Measurements from ENCODE around the gene LMF1. TPM values are rescaled to one million over a fixed set of nuclear protein-coding genes. Genes with fewer than 3 reads are reported as not detected.

Gene LMF1
- total and polyA plus RNA-seq, 2 experiments from 2014 or later: 18.8 to 41.6 TPM

DNA sequence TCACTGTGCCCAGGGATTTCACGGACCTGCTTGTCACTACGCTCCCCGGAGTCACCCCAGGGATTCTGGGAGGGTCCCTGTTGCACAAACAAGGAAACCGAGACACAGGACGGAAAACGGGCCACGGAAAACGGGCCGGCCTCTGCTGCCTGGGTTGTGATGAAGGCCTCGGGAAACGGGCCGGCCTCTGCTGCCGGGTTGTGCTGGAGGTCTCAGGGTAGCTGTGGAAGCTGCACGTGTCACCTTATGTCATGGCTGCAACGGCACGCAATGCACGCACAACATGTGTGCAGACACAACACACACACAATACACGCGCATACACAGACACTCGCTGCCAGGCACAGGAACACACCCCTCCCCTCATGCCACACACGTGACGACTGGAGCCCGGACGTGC is 143.3 kb downstream of the LMF1 start:
- Histone ChIP-seq H3K27ac (no peak overlapping the region), H3K4me1 (ENCODE audit: low read depth) (no peaks in the 10 kb centered on the region), H3K4me3 (no peak overlapping the region), H3K36me3 (no peaks in the 10 kb centered on the region), H3K27me3 (no peaks in the 10 kb centered on the region), H3K9me3 (ENCODE audit: low read depth) (no peaks in the 10 kb centered on the region)
- no peak for DNase-seq (ENCODE audit: low read depth in 1 of 2, low spot score in 1 of 2)
- TF ChIP-seq, protein P1, sequence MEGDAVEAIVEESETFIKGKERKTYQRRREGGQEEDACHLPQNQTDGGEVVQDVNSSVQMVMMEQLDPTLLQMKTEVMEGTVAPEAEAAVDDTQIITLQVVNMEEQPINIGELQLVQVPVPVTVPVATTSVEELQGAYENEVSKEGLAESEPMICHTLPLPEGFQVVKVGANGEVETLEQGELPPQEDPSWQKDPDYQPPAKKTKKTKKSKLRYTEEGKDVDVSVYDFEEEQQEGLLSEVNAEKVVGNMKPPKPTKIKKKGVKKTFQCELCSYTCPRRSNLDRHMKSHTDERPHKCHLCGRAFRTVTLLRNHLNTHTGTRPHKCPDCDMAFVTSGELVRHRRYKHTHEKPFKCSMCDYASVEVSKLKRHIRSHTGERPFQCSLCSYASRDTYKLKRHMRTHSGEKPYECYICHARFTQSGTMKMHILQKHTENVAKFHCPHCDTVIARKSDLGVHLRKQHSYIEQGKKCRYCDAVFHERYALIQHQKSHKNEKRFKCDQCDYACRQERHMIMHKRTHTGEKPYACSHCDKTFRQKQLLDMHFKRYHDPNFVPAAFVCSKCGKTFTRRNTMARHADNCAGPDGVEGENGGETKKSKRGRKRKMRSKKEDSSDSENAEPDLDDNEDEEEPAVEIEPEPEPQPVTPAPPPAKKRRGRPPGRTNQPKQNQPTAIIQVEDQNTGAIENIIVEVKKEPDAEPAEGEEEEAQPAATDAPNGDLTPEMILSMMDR (IDR thresholded peaks at IDR 0.05; ENCODE audit: low read depth, low read length): no peak

DNA sequence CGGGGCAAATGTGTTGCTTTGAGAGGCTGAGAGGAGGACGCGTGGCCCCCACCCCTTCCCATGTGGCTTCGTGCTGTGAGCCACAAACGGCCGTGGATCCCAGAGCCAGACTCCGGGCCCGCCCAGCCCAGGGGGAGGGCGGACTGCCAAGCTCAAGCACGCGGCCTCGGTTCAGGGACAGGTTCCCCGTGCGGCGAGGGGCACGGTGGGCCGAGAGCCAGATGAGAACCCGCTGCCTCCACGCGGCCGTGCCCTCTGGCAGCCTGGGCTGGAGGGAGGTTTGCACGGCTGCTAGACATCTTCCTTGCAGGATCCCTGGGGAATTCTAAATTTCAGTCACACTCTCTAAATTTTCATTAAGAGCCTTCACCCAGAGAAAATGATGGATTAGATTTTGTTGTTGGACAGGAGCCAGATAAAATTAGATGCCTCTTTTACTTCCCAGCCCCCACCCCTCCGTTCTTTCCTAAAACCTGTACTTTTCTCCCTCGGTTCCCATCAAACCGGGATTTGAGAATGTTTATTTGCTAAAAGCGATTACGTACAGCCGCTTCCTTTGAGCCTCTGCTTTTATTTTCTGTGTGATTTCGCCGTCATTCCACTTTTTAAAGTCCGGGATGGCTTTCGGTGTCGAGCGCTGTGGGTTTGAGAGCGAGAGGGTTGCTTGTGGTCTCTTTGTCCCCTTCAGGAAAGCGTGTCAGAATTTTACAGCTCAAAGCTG is 145.3 kb downstream of the LMF1 start:
- TF ChIP-seq, protein P1 (IDR thresholded peaks at IDR 0.05; ENCODE audit: low read depth, low read length): no peak
- H3K4me3 ChIP-seq: no peak overlapping the region
- DNase-seq (ENCODE audit: low read depth in 1 of 2, low spot score in 1 of 2): no peak
- no peaks in the 10 kb centered on the region for H3K36me3 ChIP-seq
- H3K4me1 ChIP-seq (ENCODE audit: low read depth): no peaks in the 10 kb centered on the region
- H3K27ac ChIP-seq: no peak overlapping the region
- H3K27me3 ChIP-seq: no peaks in the 10 kb centered on the region
- no peaks in the 10 kb centered on the region for H3K9me3 ChIP-seq (ENCODE audit: low read depth)

DNA sequence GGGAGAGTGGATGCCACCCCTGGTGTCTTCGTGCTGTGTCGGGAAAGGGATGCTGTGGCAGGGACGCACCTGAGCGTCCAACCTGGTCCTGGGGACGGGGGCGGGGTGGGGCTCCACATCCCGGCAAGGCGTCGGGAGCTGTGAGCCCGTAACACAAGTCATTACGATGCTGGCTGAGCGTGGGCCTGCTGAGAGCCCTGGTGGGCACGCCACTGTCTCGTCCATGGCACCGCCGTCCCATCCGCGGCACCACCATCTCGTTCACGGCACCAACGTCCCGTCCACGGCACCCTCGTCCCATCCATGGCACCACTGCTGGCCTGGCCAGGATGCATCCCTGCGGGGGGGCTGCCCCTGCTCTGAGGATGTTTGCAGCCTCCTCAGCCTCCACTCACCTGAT is 146.2 kb downstream of the LMF1 start:
- Histone ChIP-seq H3K4me3 (no peak overlapping the region), H3K4me1 (ENCODE audit: low read depth) (no peaks in the 10 kb centered on the region), H3K27ac (no peak overlapping the region), H3K36me3 (no peaks in the 10 kb centered on the region), H3K9me3 (ENCODE audit: low read depth) (no peaks in the 10 kb centered on the region), H3K27me3 (no peaks in the 10 kb centered on the region)
- TF ChIP-seq, protein P1 (IDR thresholded peaks at IDR 0.05; ENCODE audit: low read depth, low read length): no peak
- DNase-seq (ENCODE audit: low read depth in 1 of 2, low spot score in 1 of 2): no peak

DNA sequence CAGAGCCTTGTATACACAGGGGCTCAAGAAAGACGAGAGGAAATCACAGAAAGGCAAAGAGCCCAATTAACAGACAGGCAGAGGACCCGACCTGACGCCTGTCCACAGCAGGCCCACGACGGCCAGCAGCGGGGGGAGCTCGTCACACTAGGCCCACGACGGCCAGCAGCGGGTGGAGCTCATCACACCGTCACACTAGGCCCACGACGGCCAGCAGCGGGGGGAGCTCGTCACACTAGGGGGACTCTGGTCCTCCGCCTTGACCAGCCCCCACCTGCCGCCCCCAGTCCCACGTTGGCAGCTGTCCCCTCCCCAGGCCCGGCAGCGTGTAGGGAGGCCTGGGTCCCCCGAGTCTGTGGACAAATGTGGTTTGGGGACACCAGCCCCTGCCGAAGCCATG is 146.6 kb downstream of the LMF1 start:
- H3K27me3 ChIP-seq: no peaks in the 10 kb centered on the region

DNA sequence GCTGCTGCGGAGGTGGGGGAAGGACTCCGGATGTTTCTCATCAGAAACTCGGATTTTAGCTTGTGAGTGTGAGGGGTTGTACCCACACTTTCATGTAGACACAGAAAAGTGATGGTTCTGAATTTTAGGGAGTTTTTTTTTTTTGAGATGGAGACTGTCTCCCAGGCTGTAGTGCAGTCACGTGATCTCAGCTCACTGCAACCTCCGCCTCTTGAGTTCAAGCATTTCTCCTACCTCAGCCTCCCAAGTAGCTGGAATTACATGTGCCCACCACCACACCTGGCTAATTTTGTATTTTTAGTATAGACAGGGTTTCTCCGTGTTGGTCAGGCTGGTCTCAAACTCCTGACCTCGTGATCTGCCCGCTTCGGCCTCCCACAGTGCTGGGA is 147.9 kb downstream of the LMF1 start:
- TF ChIP-seq, protein P1 (IDR thresholded peaks at IDR 0.05; ENCODE audit: low read depth, low read length): no peak
- Histone ChIP-seq H3K9me3 (ENCODE audit: low read depth) (no peaks in the 10 kb centered on the region), H3K4me3 (no peak overlapping the region), H3K27me3 (no peaks in the 10 kb centered on the region), H3K27ac (no peak overlapping the region), H3K36me3 (no peaks in the 10 kb centered on the region), H3K4me1 (ENCODE audit: low read depth) (no peaks in the 10 kb centered on the region)
- no peak for DNase-seq (ENCODE audit: low read depth in 1 of 2, low spot score in 1 of 2)

More for the DNA sequence above, 146.6 kb downstream of the LMF1 start:
- Histone ChIP-seq H3K36me3 (no peaks in the 10 kb centered on the region), H3K4me1 (ENCODE audit: low read depth) (no peaks in the 10 kb centered on the region), H3K9me3 (ENCODE audit: low read depth) (no peaks in the 10 kb centered on the region), H3K27ac (no peak overlapping the region), H3K4me3 (no peak overlapping the region)
- TF ChIP-seq, protein P1 (IDR thresholded peaks at IDR 0.05; ENCODE audit: low read depth, low read length): no peak
- no peak for DNase-seq (ENCODE audit: low read depth in 1 of 2, low spot score in 1 of 2)
